H1 (cell line): ENCODE measurements around the gene SLFN12L. TPM values are rescaled to one million over a fixed set of nuclear protein-coding genes. Genes with fewer than 3 reads are reported as not detected.

Experiments
- CTCF ChIA-PET: fragments of 300-600 bp; sonication (Branson Sonifier 250); formaldehyde crosslinking; loops from one replicate; lab custom pipeline; 2021; ENCODE audit not compliant: partially characterized antibody; lab: Charles Lee
- POLR2A ChIA-PET: fragments of 300-600 bp; sonication (Branson Sonifier 250); formaldehyde crosslinking; loops from one replicate; lab custom pipeline; 2021; ENCODE audit warnings: inconsistent platforms; ENCODE audit not compliant: partially characterized antibody; lab: Charles Lee
- DNase-seq, 2 experiments: peaks; one replicate each; pipeline versions ENCODE4 v3.0.0 to v3.0.0-alpha.2; 2010 to 2022; ENCODE audit warnings: low spot score in 2 of 2, low read depth in 1 of 2, mixed read lengths in 1 of 2
- FAIRE-seq: peaks from 2 replicates; lab custom pipeline; 2011; peaks lifted over from hg19 to GRCh38; lab: Jason Lieb, UNC
- H2AFZ ChIP-seq: 2 replicates; pipeline ENCODE4 v1.8.1; 2012; ENCODE audit warnings: low read length, inconsistent platforms
- H2AK5ac ChIP-seq: 2 replicates; pipeline ENCODE4 v1.6.1; 2013; ENCODE audit warnings: low read depth, low read length
- H2BK120ac ChIP-seq: replicated peaks from 2 replicates; pipeline ENCODE3; 2013; ENCODE audit warnings: low read depth, low read length, inconsistent platforms
- H2BK12ac ChIP-seq: 2 replicates; pipeline ENCODE4 v1.6.1; 2013; ENCODE audit warnings: low read depth, low read length
- H2BK15ac ChIP-seq: 2 replicates; pipeline ENCODE4 v1.6.1; 2013; ENCODE audit warnings: low read length
- H2BK20ac ChIP-seq: 2 replicates; pipeline ENCODE4 v1.6.1; 2013; ENCODE audit warnings: low read length
- H2BK5ac ChIP-seq: 2 replicates; pipeline ENCODE4 v1.6.1; 2013; ENCODE audit warnings: low read depth, low read length
- H3K14ac ChIP-seq: 2 replicates; pipeline ENCODE4 v1.6.1; 2013; ENCODE audit warnings: inconsistent platforms; ENCODE audit not compliant: insufficient read length
- H3K18ac ChIP-seq: 2 replicates; pipeline ENCODE4 v1.6.1; 2013; ENCODE audit warnings: low read length; ENCODE audit errors: extremely low read depth
- H3K23ac ChIP-seq: 2 replicates; pipeline ENCODE4 v1.6.1; 2013; ENCODE audit warnings: inconsistent platforms; ENCODE audit not compliant: insufficient read length
- H3K23me2 ChIP-seq: 2 replicates; pipeline ENCODE4 v1.6.1; 2013; ENCODE audit warnings: low read depth, low read length
- H3K27ac ChIP-seq: 2 replicates; pipeline ENCODE4 v1.6.1; 2011; ENCODE audit warnings: low read depth, low read length, inconsistent platforms
- H3K27me3 ChIP-seq, 4 experiments: replicated peaks in 1 of 4; 1 replicate in 1 of 4; 2 replicates in 3 of 4; pipeline versions ENCODE4 v1.6.1 to v1.8.1; 2011 to 2013; ENCODE audit warnings: low read length in 3 of 4, mild to moderate bottlenecking in 3 of 4, inconsistent platforms in 2 of 4, mixed read lengths in 2 of 4, moderate library complexity in 1 of 4; ENCODE audit not compliant: control insufficient read depth in 3 of 4, insufficient read depth in 3 of 4; ENCODE audit errors: extremely low read depth in 1 of 4
- H3K36me3 ChIP-seq, 4 experiments: 2 replicates each; pipeline versions ENCODE4 v1.6.1 to v1.8.1; 2011 to 2013; ENCODE audit warnings: mild to moderate bottlenecking in 4 of 4, low read length in 3 of 4, moderate library complexity in 2 of 4, control low read depth in 1 of 4, inconsistent platforms in 1 of 4; ENCODE audit not compliant: insufficient read depth in 4 of 4, control insufficient read depth in 2 of 4
- H3K4ac ChIP-seq: replicated peaks from 2 replicates; pipeline ENCODE3; 2013; ENCODE audit warnings: low read length, low read depth, mixed read lengths, inconsistent platforms; ENCODE audit not compliant: insufficient read length
- H3K4me1 ChIP-seq, 4 experiments: replicated peaks in 1 of 4; 1 replicate in 1 of 4; 2 replicates in 3 of 4; pipeline versions ENCODE4 v1.6.1 to v1.8.1; 2011 to 2013; ENCODE audit warnings: low read length in 3 of 4, inconsistent platforms in 2 of 4, mixed read lengths in 1 of 4; ENCODE audit not compliant: insufficient read depth in 4 of 4, control insufficient read depth in 3 of 4
- H3K4me2 ChIP-seq, 2 experiments: 2 replicates each; pipeline versions ENCODE4 v1.6.1 to v1.8.1; 2011 to 2013; ENCODE audit warnings: low read depth in 2 of 2, low read length in 2 of 2, control low read depth in 1 of 2, inconsistent platforms in 1 of 2, mild to moderate bottlenecking in 1 of 2; ENCODE audit not compliant: insufficient read depth in 1 of 2
- H3K4me3 ChIP-seq, 4 experiments: fragments of 200-600, 300-600 bp in 1 of 4; sonication (generic), shearing (Covaris generic), sonication (Bioruptor Twin) in 1 of 4; 2 replicates each; pipeline versions ENCODE4 v1.5.1 to v1.8.1; 2011 to 2016; ENCODE audit warnings: low read length in 4 of 4, low read depth in 3 of 4, control low read depth in 2 of 4, inconsistent platforms in 2 of 4, mild to moderate bottlenecking in 2 of 4, mixed read lengths in 1 of 4, moderate library complexity in 1 of 4; ENCODE audit not compliant: insufficient read depth in 2 of 4; ENCODE audit errors: extremely low read depth in 1 of 4
- H3K56ac ChIP-seq: replicated peaks from 2 replicates; pipeline ENCODE3; 2013; ENCODE audit warnings: low read depth, mild to moderate bottlenecking, mixed read lengths, low read length, inconsistent platforms; ENCODE audit not compliant: insufficient read length
- H3K79me1 ChIP-seq: 2 replicates; pipeline ENCODE4 v1.6.1; 2013; ENCODE audit warnings: low read depth, low read length, control low read depth
- H3K79me2 ChIP-seq, 2 experiments: 2 replicates each; pipeline versions ENCODE4 v1.6.1 to v1.8.1; 2012 to 2013; ENCODE audit warnings: low read length in 2 of 2, mild to moderate bottlenecking in 2 of 2, inconsistent platforms in 1 of 2; ENCODE audit not compliant: insufficient read depth in 2 of 2, control insufficient read depth in 1 of 2
- H3K9ac ChIP-seq, 4 experiments: replicated peaks in 1 of 4; 1 replicate in 1 of 4; 2 replicates in 3 of 4; pipeline versions ENCODE4 v1.6.1 to v1.8.1; 2011 to 2013; ENCODE audit warnings: low read depth in 3 of 4, low read length in 3 of 4, control low read depth in 2 of 4, mild to moderate bottlenecking in 2 of 4, moderate library complexity in 2 of 4, inconsistent platforms in 1 of 4; ENCODE audit errors: extremely low read depth in 1 of 4
- H3K9me3 ChIP-seq, 2 experiments: 2 replicates each; pipeline versions ENCODE4 v1.6.1 to v1.8.1; 2012 to 2013; ENCODE audit warnings: mild to moderate bottlenecking in 2 of 2, moderate library complexity in 2 of 2, control low read depth in 1 of 2, inconsistent platforms in 1 of 2, low read depth in 1 of 2, low read length in 1 of 2, mixed read lengths in 1 of 2; ENCODE audit not compliant: insufficient read depth in 2 of 2
- H4K20me1 ChIP-seq, 2 experiments: replicated peaks in 1 of 2; 2 replicates each; pipeline versions ENCODE3 to v1.8.1; 2011 to 2013; ENCODE audit warnings: inconsistent platforms in 2 of 2, low read length in 2 of 2, mild to moderate bottlenecking in 1 of 2; ENCODE audit not compliant: insufficient read depth in 2 of 2, control insufficient read depth in 1 of 2
- H4K5ac ChIP-seq: 2 replicates; pipeline ENCODE4 v1.6.1; 2013; ENCODE audit warnings: low read length, low read depth, mixed read lengths, inconsistent platforms; ENCODE audit not compliant: insufficient read length
- H4K8ac ChIP-seq: 2 replicates; pipeline ENCODE4 v1.8.0; 2013; ENCODE audit warnings: mild to moderate bottlenecking, moderate library complexity, low read length, inconsistent platforms; ENCODE audit not compliant: insufficient read depth; ENCODE audit errors: extremely low read depth
- H4K91ac ChIP-seq: replicated peaks from 2 replicates; pipeline ENCODE3; 2013; ENCODE audit warnings: low read length, mixed read lengths, inconsistent platforms; ENCODE audit not compliant: insufficient read length
- BCL11A ChIP-seq, 2 experiments: IDR thresholded peaks; one replicate each; pipeline ENCODE4 v1.6.1; 2011; ENCODE audit warnings: low read depth in 2 of 2, low read length in 2 of 2, mild to moderate bottlenecking in 2 of 2
- CBX8 ChIP-seq: fragments of 300-800, 300-1000 bp; sonication (generic); IDR thresholded peaks from 2 replicates; pipeline ENCODE4 v1.7.1; 2016; ENCODE audit warnings: low read depth, low read length, borderline replicate concordance
- CHD2 ChIP-seq: IDR thresholded peaks from 2 replicates; pipeline ENCODE4 v1.6.1; 2012; ENCODE audit warnings: low read length, improper control_type of control experiment
- EP300 ChIP-seq, 2 experiments: IDR thresholded peaks; 1 replicate in 1 of 2; 2 replicates in 1 of 2; pipeline ENCODE4 v1.6.1; 2011 to 2012; ENCODE audit warnings: low read depth in 2 of 2, low read length in 2 of 2, mild to moderate bottlenecking in 2 of 2, borderline replicate concordance in 1 of 2, inconsistent platforms in 1 of 2, moderate library complexity in 1 of 2
- EZH2 ChIP-seq: fragments of 200-600 bp; sonication (generic); IDR thresholded peaks from 2 replicates; pipeline ENCODE4 v1.7.1; 2012; ENCODE audit warnings: low read depth, mild to moderate bottlenecking, moderate library complexity, low read length, inconsistent platforms; ENCODE audit not compliant: severe bottlenecking
- JUND ChIP-seq: IDR thresholded peaks from 2 replicates; pipeline ENCODE4 v1.6.1; 2011; ENCODE audit warnings: mild to moderate bottlenecking, improper control_type of control experiment, low read length
- NANOG ChIP-seq: IDR thresholded peaks from 2 replicates; pipeline ENCODE4 v1.6.1; 2011; ENCODE audit warnings: low read length, low read depth, mild to moderate bottlenecking, inconsistent platforms; ENCODE audit not compliant: insufficient read depth, poor library complexity, severe bottlenecking
- NRF1 ChIP-seq: IDR thresholded peaks from 2 replicates; pipeline ENCODE4 v1.6.1; 2011; ENCODE audit warnings: mild to moderate bottlenecking, low read depth, low read length, improper control_type of control experiment
- RBBP5 ChIP-seq: IDR thresholded peaks from 2 replicates; pipeline ENCODE4 v1.7.1; 2012; ENCODE audit warnings: low read depth, mild to moderate bottlenecking, inconsistent platforms, low read length, moderate library complexity, borderline replicate concordance
- RFX5 ChIP-seq: IDR thresholded peaks from 2 replicates; pipeline ENCODE4 v1.6.1; 2011; ENCODE audit warnings: low read depth, low read length, improper control_type of control experiment, borderline replicate concordance
- SIX5 ChIP-seq: IDR thresholded peaks from 2 replicates; pipeline ENCODE4 v1.6.1; 2011; ENCODE audit warnings: mild to moderate bottlenecking, low read depth, low read length
- TBP ChIP-seq: IDR thresholded peaks from 2 replicates; pipeline ENCODE4 v1.6.1; 2011; ENCODE audit warnings: low read depth, low read length, improper control_type of control experiment
- WGBS, 2 experiments: shearing (Covaris generic) in 1 of 2; methylation state at CpG; one replicate each; pipeline versions ENCODE4 v1.1.6 to v1.1.7; 2013 to 2015; ENCODE audit warnings: low lambda C conversion rate in 2 of 2, mixed read lengths in 2 of 2, inconsistent platforms in 1 of 2, low coverage in 1 of 2, missing lambda C conversion rate in 1 of 2; ENCODE audit not compliant: insufficient replicate concordance in 2 of 2, insufficient coverage in 1 of 2, insufficient read length in 1 of 2; ENCODE audit errors: extremely low coverage in 1 of 2, missing lambda C conversion rate in 1 of 2; 5-methylcytosine and 5-hydroxymethylcytosine counted together
- polyA plus RNA-seq, 7 experiments: library from polyadenylated mRNA; depleted of rRNA in 3 of 7; stranded (reverse) in 5 of 7; unstranded in 2 of 7; fragments of >200 nt in 5 of 7; fragments of 200-250 nt in 2 of 7; gene quantifications; 1 replicate in 5 of 7; 2 replicates in 1 of 7; 4 replicates in 1 of 7; pipeline versions ENCODE4 v1.2.1 to v1.2.3, GENCODE V29; 2011 to 2013; ENCODE audit warnings: missing spikeins in 2 of 7, mixed read lengths in 2 of 7
- total RNA-seq: library from RNA; stranded (reverse); fragmentation: NEBNext Ultra II Directional; extraction: Animal tissue kit (Norgen Biotek cat#: 25700); gene quantifications from 2 replicates; pipeline ENCODE4 v1.2.1, GENCODE V29; 2021
- TF ChIP-seq, protein P1 (sequence below): IDR thresholded peaks from 2 replicates; pipeline ENCODE4 v1.6.1; 2012; ENCODE audit warnings: inconsistent platforms

SLFN12L gene
- total and polyA plus RNA-seq, 2 of the 8 experiments (the other 6 are each of a cell fraction or from before 2014, with no cell fraction given), result not detected

DNA sequence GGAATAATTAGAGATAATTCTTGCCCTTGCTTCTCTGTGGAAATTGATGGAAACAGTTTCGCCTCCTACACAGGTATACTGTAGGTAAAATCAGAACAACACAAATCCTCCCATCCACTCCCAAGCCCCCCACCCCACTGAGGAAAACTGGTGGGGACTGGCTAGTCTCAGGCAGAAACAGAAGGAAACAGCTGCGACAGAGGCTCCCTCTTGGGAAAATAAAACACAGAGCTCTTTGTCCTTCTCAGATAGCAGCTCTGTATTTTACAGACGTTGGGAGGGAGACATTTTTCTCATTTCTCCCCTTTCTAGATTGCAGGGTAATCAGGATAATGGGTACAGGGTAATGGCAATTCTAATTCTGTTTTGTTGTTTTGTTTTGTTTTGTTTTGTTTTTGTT lies 90.0 kb downstream of the SLFN12L start:
- Histone ChIP-seq H3K4ac (no peak overlapping the region), H3K14ac (no peak overlapping the region), H2BK120ac (no peak overlapping the region), H2AK5ac (no peak overlapping the region), H3K79me1 (no peaks in the 10 kb centered on the region), H3K9me3 (no peaks in the 10 kb centered on the region), H4K5ac (no peak overlapping the region), H3K27ac (no peak overlapping the region), H3K4me2 (peak overlapping the region; percentile 71 to 92), H2BK12ac (no peak overlapping the region), H2AFZ (no peak overlapping the region), H3K36me3 (peaks cover 0 to 6% (median 2%) of the 10 kb centered on the region in 4 experiments; a peak in 3 of 8 replicates), H3K79me2 (no peaks in the 10 kb centered on the region), H3K4me1 (peaks cover 0 to 4% (median 4%) of the 10 kb centered on the region in 4 experiments; a peak in 5 of 7 replicates), H3K23ac (no peak overlapping the region), H3K56ac (no peak overlapping the region), H3K18ac (no peak overlapping the region), H4K91ac (no peak overlapping the region), H2BK5ac (no peak overlapping the region), H4K8ac (no peak overlapping the region), H2BK20ac (no peak overlapping the region), H3K27me3 (peaks cover 7 to 49% (median 36%) of the 10 kb centered on the region in 4 experiments), H2BK15ac (no peak overlapping the region), H4K20me1 (peaks cover 0 to 3% of the 10 kb centered on the region in 2 experiments), H3K23me2 (peaks cover 4% of the 10 kb centered on the region; the same call in 1 of the 2 replicates), H3K4me3 (peak overlapping the region; percentile 42 to 64 (median 52); a peak in 6 of 8 replicates), H3K9ac (peak overlapping the region in 1 of 4 experiments; percentile 58; a peak in 2 of 7 replicates)
- CTCF ChIA-PET, result interaction anchor here (0.9 to 1.6 kb wide), 5 partner anchors 9 to 51 kb away, joined by 3 to 6 read pairs (median 3); no protein-coding TSS in a partner anchor
- FAIRE-seq (no peak), DNase-seq (no peak)
- 31% methylated on average over 3 of the region's 3 CpGs; no CpG with 5 or more reads in 1 of the 2 experiments for WGBS, 2 experiments
- POLR2A ChIA-PET, result interaction anchor here (1.0 to 3.5 kb wide), 5 partner anchors 9 to 101 kb away, joined by 3 to 38 read pairs (median 5); partner anchors contain the start of gene SLFN12
- TF ChIP-seq, protein P1, sequence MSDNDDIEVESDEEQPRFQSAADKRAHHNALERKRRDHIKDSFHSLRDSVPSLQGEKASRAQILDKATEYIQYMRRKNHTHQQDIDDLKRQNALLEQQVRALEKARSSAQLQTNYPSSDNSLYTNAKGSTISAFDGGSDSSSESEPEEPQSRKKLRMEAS, result no peak
- TF ChIP-seq SIX5, result no peak
- TF ChIP-seq RBBP5, result no peak
- no peak for TF ChIP-seq BCL11A (IDR thresholded peaks at IDR 0.05; ENCODE audit: low read depth in 2 of 2, low read length in 2 of 2)
- TF ChIP-seq NRF1, result no peak
- no peak for TF ChIP-seq EZH2
- TF ChIP-seq CBX8, result no peak
- TF ChIP-seq NANOG, result no peak
- no peak for TF ChIP-seq RFX5
- no peak for TF ChIP-seq EP300 (IDR thresholded peaks at IDR 0.05; ENCODE audit: borderline replicate concordance in 1 of 2, low read depth in 2 of 2, low read length in 2 of 2)
- TF ChIP-seq CHD2, result no peak
- TF ChIP-seq TBP, result no peak
- no peak for TF ChIP-seq JUND
